ENCODE measurements around the gene PAPPA. TPM values are rescaled to one million over a fixed set of nuclear protein-coding genes. Genes with fewer than 3 reads are reported as not detected.

The PAPPA gene
- total and polyA plus RNA-seq, 2 donors = 0.28 to 0.34 TPM

- Histone ChIP-seq H3K9me3 (ENCODE audit: control insufficient read depth in 2 of 2, insufficient read depth in 1 of 2, low read length in 1 of 2) (no peaks in the 10 kb centered on the region), H3K4me3 (ENCODE audit: low read length in 2 of 2) (no peak overlapping the region), H3K4me1 (ENCODE audit: control insufficient read depth in 2 of 2, insufficient read depth in 2 of 2, low read length in 2 of 2) (no peaks in the 10 kb centered on the region), H3K27me3 (ENCODE audit: control insufficient read depth in 2 of 2, insufficient read depth in 1 of 2, low read length in 1 of 2) (peaks cover 30 to 56% of the 10 kb centered on the region in 2 donors), H3K27ac (ENCODE audit: low read depth in 1 of 2, low read length in 1 of 2) (peak overlapping the region in 1 of 2 donors; percentile 47), H3K36me3 (ENCODE audit: control insufficient read depth in 2 of 2, insufficient read depth in 2 of 2, low read length in 1 of 2) (no peaks in the 10 kb centered on the region)
- no peak for DNase-seq (ENCODE audit: low read depth in 6 of 9, low spot score in 9 of 9)
- 10% methylated on average over 24 of the region's 24 CpGs for WGBS
Observed at GRCh38 chr9:116156621-116157314, 3.2 kb downstream of the PAPPA start.

DNA sequence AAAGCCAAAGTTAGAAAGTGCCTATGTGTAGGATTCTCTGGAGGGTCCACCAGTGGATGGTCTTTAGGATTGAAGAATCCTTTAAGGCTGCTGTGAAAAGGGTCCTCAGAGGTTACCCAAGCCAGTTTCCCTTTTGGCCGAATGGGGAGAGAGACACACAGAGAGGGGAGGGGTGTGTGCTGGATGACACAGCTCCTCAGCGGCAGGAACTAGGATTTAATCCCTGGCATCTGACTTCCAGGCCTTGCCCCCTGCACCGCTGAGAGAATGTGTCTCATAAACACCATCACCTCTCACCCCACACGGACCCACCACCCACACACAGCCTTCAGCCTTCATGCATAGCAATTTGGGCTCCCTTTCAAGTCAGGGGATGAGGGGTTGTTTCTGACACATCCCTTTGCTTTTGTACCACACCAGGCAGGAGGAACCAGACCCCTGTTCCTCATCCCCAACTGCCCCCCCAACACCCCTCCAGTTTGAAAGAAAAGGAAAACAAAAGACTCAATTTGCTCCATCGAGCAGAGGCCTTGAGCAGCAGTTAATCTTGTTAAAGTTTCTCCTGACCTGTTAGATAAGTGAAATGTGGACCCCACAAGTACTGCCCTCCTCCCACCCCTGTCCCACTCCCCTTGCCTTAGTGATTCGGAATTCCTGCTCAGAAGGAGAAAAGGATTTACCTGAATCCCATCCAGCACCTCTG, 4.0 kb downstream of the PAPPA start:
- Histone ChIP-seq H3K36me3 (ENCODE audit: control insufficient read depth in 2 of 2, insufficient read depth in 2 of 2, low read length in 1 of 2) (no peaks in the 10 kb centered on the region), H3K9me3 (ENCODE audit: control insufficient read depth in 2 of 2, insufficient read depth in 1 of 2, low read length in 1 of 2) (no peaks in the 10 kb centered on the region), H3K4me3 (ENCODE audit: low read length in 2 of 2) (no peak overlapping the region), H3K27ac (ENCODE audit: low read depth in 1 of 2, low read length in 1 of 2) (no peak overlapping the region), H3K27me3 (ENCODE audit: control insufficient read depth in 2 of 2, insufficient read depth in 1 of 2, low read length in 1 of 2) (peaks cover 30 to 53% of the 10 kb centered on the region in 2 donors), H3K4me1 (ENCODE audit: control insufficient read depth in 2 of 2, insufficient read depth in 2 of 2, low read length in 2 of 2) (no peaks in the 10 kb centered on the region)
- DNase-seq (ENCODE audit: low read depth in 6 of 9, low spot score in 9 of 9) = no peak
- WGBS = 54% methylated on average over 6 of the region's 6 CpGs

- DNase-seq (ENCODE audit: low read depth in 6 of 9, low spot score in 9 of 9) = no peak
- 88% methylated on average over 9 of the region's 9 CpGs for WGBS
- H3K4me3 ChIP-seq (ENCODE audit: low read length in 2 of 2) = no peak overlapping the region
- H3K27ac ChIP-seq (ENCODE audit: low read depth in 1 of 2, low read length in 1 of 2) = no peak overlapping the region
- H3K9me3 ChIP-seq (ENCODE audit: control insufficient read depth in 2 of 2, insufficient read depth in 1 of 2, low read length in 1 of 2) = no peaks in the 10 kb centered on the region
- H3K4me1 ChIP-seq (ENCODE audit: control insufficient read depth in 2 of 2, insufficient read depth in 2 of 2, low read length in 2 of 2) = no peaks in the 10 kb centered on the region
- no peaks in the 10 kb centered on the region for H3K36me3 ChIP-seq (ENCODE audit: control insufficient read depth in 2 of 2, insufficient read depth in 2 of 2, low read length in 1 of 2)
- peaks cover 8 to 22% of the 10 kb centered on the region in 2 donors for H3K27me3 ChIP-seq (ENCODE audit: control insufficient read depth in 2 of 2, insufficient read depth in 1 of 2, low read length in 1 of 2)
Observed at GRCh38 chr9:116160676-116161571, 7.3 kb downstream of the PAPPA start.

DNA sequence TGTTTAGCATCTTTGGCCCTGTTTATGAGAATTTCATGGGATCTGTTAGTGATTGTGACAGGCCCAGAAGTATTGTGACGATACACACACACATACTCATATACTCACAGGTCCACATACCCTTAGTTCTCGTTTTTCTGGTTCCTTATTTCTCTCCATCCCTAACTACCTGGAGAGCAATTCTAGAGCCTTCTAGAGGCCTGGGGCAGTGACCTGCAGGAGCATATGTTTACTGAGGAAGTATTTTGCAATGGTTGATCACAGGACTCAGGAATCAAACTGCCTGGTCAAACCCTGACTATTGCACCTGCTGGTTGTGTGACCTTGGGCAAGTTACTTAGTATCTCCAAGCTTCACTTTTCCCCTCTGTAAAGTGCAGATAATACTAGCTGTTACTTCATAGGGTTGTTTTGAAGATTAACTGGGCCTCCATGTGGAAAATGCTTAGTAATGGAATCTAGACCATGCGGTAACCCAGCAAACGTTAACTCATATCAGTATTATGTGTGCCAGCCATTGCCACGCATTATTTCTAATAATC, 8.7 kb downstream of the PAPPA start:
- 79% methylated on average over 5 of the region's 5 CpGs for WGBS
- Histone ChIP-seq H3K27ac (ENCODE audit: low read depth in 1 of 2, low read length in 1 of 2) (no peak overlapping the region), H3K9me3 (ENCODE audit: control insufficient read depth in 2 of 2, insufficient read depth in 1 of 2, low read length in 1 of 2) (no peaks in the 10 kb centered on the region), H3K36me3 (ENCODE audit: control insufficient read depth in 2 of 2, insufficient read depth in 2 of 2, low read length in 1 of 2) (no peaks in the 10 kb centered on the region), H3K4me1 (ENCODE audit: control insufficient read depth in 2 of 2, insufficient read depth in 2 of 2, low read length in 2 of 2) (no peaks in the 10 kb centered on the region), H3K27me3 (ENCODE audit: control insufficient read depth in 2 of 2, insufficient read depth in 1 of 2, low read length in 1 of 2) (peaks cover 0 to 10% of the 10 kb centered on the region in 2 donors), H3K4me3 (ENCODE audit: low read length in 2 of 2) (no peak overlapping the region)
- DNase-seq (ENCODE audit: low read depth in 6 of 9, low spot score in 9 of 9) = no peak

- H3K4me3 ChIP-seq (ENCODE audit: low read length in 2 of 2) = no peak overlapping the region
- DNase-seq (ENCODE audit: low read depth in 6 of 9, low spot score in 9 of 9) = no peak
- no peaks in the 10 kb centered on the region for H3K36me3 ChIP-seq (ENCODE audit: control insufficient read depth in 2 of 2, insufficient read depth in 2 of 2, low read length in 1 of 2)
- no peaks in the 10 kb centered on the region for H3K9me3 ChIP-seq (ENCODE audit: control insufficient read depth in 2 of 2, insufficient read depth in 1 of 2, low read length in 1 of 2)
- WGBS = 90% methylated on average over 2 of the region's 2 CpGs
- H3K4me1 ChIP-seq (ENCODE audit: control insufficient read depth in 2 of 2, insufficient read depth in 2 of 2, low read length in 2 of 2) = no peaks in the 10 kb centered on the region
- no peak overlapping the region for H3K27ac ChIP-seq (ENCODE audit: low read depth in 1 of 2, low read length in 1 of 2)
- peaks cover 0 to 3% of the 10 kb centered on the region in 2 donors for H3K27me3 ChIP-seq (ENCODE audit: control insufficient read depth in 2 of 2, insufficient read depth in 1 of 2, low read length in 1 of 2)
Observed at GRCh38 chr9:116163293-116164055, 9.9 kb downstream of the PAPPA start.

- no peak for DNase-seq (ENCODE audit: low read depth in 6 of 9, low spot score in 9 of 9)
- Histone ChIP-seq H3K9me3 (ENCODE audit: control insufficient read depth in 2 of 2, insufficient read depth in 1 of 2, low read length in 1 of 2) (no peaks in the 10 kb centered on the region), H3K27me3 (ENCODE audit: control insufficient read depth in 2 of 2, insufficient read depth in 1 of 2, low read length in 1 of 2) (no peaks in the 10 kb centered on the region), H3K36me3 (ENCODE audit: control insufficient read depth in 2 of 2, insufficient read depth in 2 of 2, low read length in 1 of 2) (no peaks in the 10 kb centered on the region), H3K4me3 (ENCODE audit: low read length in 2 of 2) (no peak overlapping the region), H3K27ac (ENCODE audit: low read depth in 1 of 2, low read length in 1 of 2) (no peak overlapping the region), H3K4me1 (ENCODE audit: control insufficient read depth in 2 of 2, insufficient read depth in 2 of 2, low read length in 2 of 2) (no peaks in the 10 kb centered on the region)
- WGBS = 94% methylated on average over 2 of the region's 2 CpGs
Observed at GRCh38 chr9:116165912-116166311, 12.3 kb downstream of the PAPPA start.

DNA sequence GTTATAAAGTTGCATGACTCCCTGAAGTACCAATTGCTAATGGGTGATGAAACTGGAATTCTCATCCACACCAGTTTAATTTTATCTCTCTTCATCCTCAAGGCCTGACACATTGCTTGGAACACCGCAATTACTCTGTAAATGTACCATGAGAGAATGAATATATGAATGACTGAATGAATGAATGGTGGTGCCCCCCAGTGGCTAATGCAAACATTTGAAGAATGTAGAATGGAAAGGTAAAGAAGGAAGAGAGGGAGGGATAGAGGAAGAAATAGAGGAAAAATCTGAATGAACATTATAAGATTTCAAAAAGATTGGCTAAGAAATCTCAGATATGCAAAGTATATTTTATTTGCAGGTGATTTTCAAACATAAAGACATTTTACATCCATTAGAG, 13.1 kb downstream of the PAPPA start:
- Histone ChIP-seq H3K4me3 (ENCODE audit: low read length in 2 of 2) (no peak overlapping the region), H3K27ac (ENCODE audit: low read depth in 1 of 2, low read length in 1 of 2) (no peak overlapping the region), H3K27me3 (ENCODE audit: control insufficient read depth in 2 of 2, insufficient read depth in 1 of 2, low read length in 1 of 2) (no peaks in the 10 kb centered on the region), H3K9me3 (ENCODE audit: control insufficient read depth in 2 of 2, insufficient read depth in 1 of 2, low read length in 1 of 2) (no peaks in the 10 kb centered on the region), H3K4me1 (ENCODE audit: control insufficient read depth in 2 of 2, insufficient read depth in 2 of 2, low read length in 2 of 2) (no peaks in the 10 kb centered on the region), H3K36me3 (ENCODE audit: control insufficient read depth in 2 of 2, insufficient read depth in 2 of 2, low read length in 1 of 2) (no peaks in the 10 kb centered on the region)
- WGBS = 97% methylated on average over 1 of the region's 1 CpG
- DNase-seq (ENCODE audit: low read depth in 6 of 9, low spot score in 9 of 9) = no peak

DNA sequence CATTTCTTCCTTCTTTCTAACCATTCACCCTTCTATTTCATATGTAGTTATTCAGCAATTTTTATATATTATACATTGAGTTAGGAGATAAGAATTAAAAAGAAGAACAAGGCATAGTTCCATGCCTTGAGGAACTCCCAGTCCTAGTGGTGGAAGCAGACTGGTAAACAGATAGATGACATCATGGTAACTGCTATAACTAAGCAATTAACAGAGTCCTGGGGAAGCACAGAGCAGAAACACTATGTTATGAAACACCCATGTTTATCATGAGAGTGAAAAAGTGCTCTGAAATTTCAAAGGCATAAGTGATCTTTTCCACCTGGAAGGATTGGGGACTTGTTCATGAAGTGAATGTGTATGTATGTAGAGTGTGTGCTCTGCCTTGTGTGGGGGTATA, 14.6 kb downstream of the PAPPA start:
- Histone ChIP-seq H3K27me3 (ENCODE audit: control insufficient read depth in 2 of 2, insufficient read depth in 1 of 2, low read length in 1 of 2) (no peaks in the 10 kb centered on the region), H3K27ac (ENCODE audit: low read depth in 1 of 2, low read length in 1 of 2) (no peak overlapping the region), H3K9me3 (ENCODE audit: control insufficient read depth in 2 of 2, insufficient read depth in 1 of 2, low read length in 1 of 2) (no peaks in the 10 kb centered on the region), H3K4me1 (ENCODE audit: control insufficient read depth in 2 of 2, insufficient read depth in 2 of 2, low read length in 2 of 2) (no peaks in the 10 kb centered on the region), H3K4me3 (ENCODE audit: low read length in 2 of 2) (no peak overlapping the region), H3K36me3 (ENCODE audit: control insufficient read depth in 2 of 2, insufficient read depth in 2 of 2, low read length in 1 of 2) (no peaks in the 10 kb centered on the region)
- no peak for DNase-seq (ENCODE audit: low read depth in 6 of 9, low spot score in 9 of 9)

All from thymus (tissue), 11 donors.